HFF-Myc (cell line): ENCODE results near the gene MERTK.
"Not testable (repeated sequence)": the region's sequence is repeated elsewhere in the genome, so short reads cannot be mapped to it uniquely, and the experiment has no call there.

ENCODE experiments used
- DNase-seq: peaks from one replicate; pipeline ENCODE4 v3.0.0-alpha.2; 2011; ENCODE audit warnings: low read depth; ENCODE audit errors: extremely low read depth
- H3K4me3 ChIP-seq: replicated peaks from 2 replicates; pipeline ENCODE4 v1.5.1; 2011; ENCODE audit warnings: low read depth, mild to moderate bottlenecking, control low read depth, low read length
- CTCF ChIP-seq: IDR thresholded peaks from 2 replicates; pipeline ENCODE4 v1.5.1; 2012; ENCODE audit warnings: mild to moderate bottlenecking, low read depth, low read length, control low read depth; ENCODE audit errors: missing control alignments

Gene MERTK

GRCh38 chr2:111897924-111898702, at the start of gene MERTK:
MERTK (plus strand) TSS chr2:111898607; CDS start chr2:111898736, 129 bp downstream.
- peak; percentile 61 for TF ChIP-seq CTCF
- no peak for DNase-seq
- peak within 1 kb of the TSS; percentile 48 for H3K4me3 ChIP-seq

GRCh38 chr2:111850646-111851045, 47.8 kb upstream of the MERTK start:
- not testable (repeated sequence) for H3K4me3 ChIP-seq
- peak; percentile 47 for TF ChIP-seq CTCF
- peak; percentile 5 for DNase-seq

- not testable (repeated sequence) for H3K4me3 ChIP-seq, DNase-seq
Measured at GRCh38 chr2:111852544-111852943, 45.9 kb upstream of the MERTK start.

- not testable (repeated sequence) for DNase-seq, H3K4me3 ChIP-seq
Measured at GRCh38 chr2:111860005-111860404, 38.4 kb upstream of the MERTK start.

- DNase-seq, H3K4me3 ChIP-seq: not testable (repeated sequence)
Measured at GRCh38 chr2:111865124-111865523, 33.3 kb upstream of the MERTK start.

- H3K4me3 ChIP-seq, DNase-seq: not testable (repeated sequence)
Measured at GRCh38 chr2:111872806-111873205, 25.6 kb upstream of the MERTK start.

- TF ChIP-seq CTCF: no peak
- peak; percentile 43 for DNase-seq
- peak within 1 kb of the TSS; percentile 77 for H3K4me3 ChIP-seq
Measured at GRCh38 chr2:111883661-111884591, 14.5 kb upstream of the MERTK start, which contains the start of gene ANAPC1. ANAPC1 (minus strand) TSS chr2:111884193; CDS start chr2:111880825, 3,368 bp downstream.

GRCh38 chr2:111884592-111884964, 13.8 kb upstream of the MERTK start:
- peak overlapping the region; percentile 77 for H3K4me3 ChIP-seq
- no peak for TF ChIP-seq CTCF
- no peak for DNase-seq
